ENCODE data around the gene CYB561A3. TPM values are rescaled to one million over a fixed set of nuclear protein-coding genes. Genes with fewer than 3 reads are reported as not detected.

CYB561A3 gene
- total RNA-seq, 2 donors from 2014 or later = 17.3 to 22.8 TPM

GRCh38 chr11:61364012-61364675, 2.5 kb upstream of the CYB561A3 start:
- H3K4me1 Mint-ChIP-seq = peaks cover 6% of the 10 kb centered on the region
- H3K27me3 Mint-ChIP-seq (ENCODE audit: insufficient read depth) = no peaks in the 10 kb centered on the region
- H3K27ac Mint-ChIP-seq = no peak overlapping the region
- no peaks in the 10 kb centered on the region for H3K9me3 ChIP-seq (ENCODE audit: control insufficient read depth, low read length)
- peaks cover 50% of the 10 kb centered on the region for H3K36me3 Mint-ChIP-seq (ENCODE audit: low read depth)
- peak overlapping the region; percentile 81 for H3K4me3 Mint-ChIP-seq
- H3K9me3 Mint-ChIP-seq = no peaks in the 10 kb centered on the region
- no peaks in the 10 kb centered on the region for H3K27me3 ChIP-seq (ENCODE audit: control insufficient read depth, insufficient read depth, low read length, poor library complexity, severe bottlenecking)
- no peak overlapping the region for H3K27ac ChIP-seq (ENCODE audit: low read depth, low read length)
- H3K4me1 ChIP-seq (ENCODE audit: control insufficient read depth, insufficient read depth, low read length) = no peaks in the 10 kb centered on the region
- DNase-seq = no peak
- no peak overlapping the region for H3K4me3 ChIP-seq (ENCODE audit: low read length)
- H3K36me3 ChIP-seq (ENCODE audit: control insufficient read depth, insufficient read depth, low read length) = peaks cover 53% of the 10 kb centered on the region
- WGBS, 2 experiments (ENCODE audit: insufficient coverage in 1 of 2, insufficient read length in 1 of 2) = 90 to 94% methylated on average over 2 to 5 of the region's 5 CpGs
- TF ChIP-seq CTCF (conservative IDR thresholded peaks at IDR 0.05) = no peak
- H3K9ac ChIP-seq (ENCODE audit: extremely low read depth, low read length, poor library complexity, severe bottlenecking) = no peak overlapping the region

- Histone ChIP-seq H3K27ac (ENCODE audit: low read depth, low read length) (peak overlapping the region; percentile 100), H3K9me3 (ENCODE audit: control insufficient read depth, low read length) (no peaks in the 10 kb centered on the region), H3K36me3 (ENCODE audit: control insufficient read depth, insufficient read depth, low read length) (peaks cover 40% of the 10 kb centered on the region), H3K4me1 (ENCODE audit: control insufficient read depth, insufficient read depth, low read length) (no peaks in the 10 kb centered on the region), H3K4me3 (ENCODE audit: low read length) (peak overlapping the region; percentile 98), H3K27me3 (ENCODE audit: control insufficient read depth, insufficient read depth, low read length, poor library complexity, severe bottlenecking) (no peaks in the 10 kb centered on the region), H3K9ac (ENCODE audit: extremely low read depth, low read length, poor library complexity, severe bottlenecking) (peak overlapping the region; percentile 99)
- H3K9me3 Mint-ChIP-seq = no peaks in the 10 kb centered on the region
- peak overlapping the region; percentile 81 for H3K4me3 Mint-ChIP-seq
- H3K27me3 Mint-ChIP-seq (ENCODE audit: insufficient read depth) = no peaks in the 10 kb centered on the region
- no peak for TF ChIP-seq CTCF (conservative IDR thresholded peaks at IDR 0.05)
- H3K36me3 Mint-ChIP-seq (ENCODE audit: low read depth) = peaks cover 35% of the 10 kb centered on the region
- WGBS, 2 experiments (ENCODE audit: insufficient coverage in 1 of 2, insufficient read length in 1 of 2) = 0 to 1% methylated on average over 7 to 12 of the region's 12 CpGs
- H3K4me1 Mint-ChIP-seq = peaks cover 6% of the 10 kb centered on the region
- H3K27ac Mint-ChIP-seq = peak overlapping the region; percentile 96
- DNase-seq = no peak
These were observed 827 bp upstream of the CYB561A3 start for GRCh38 chr11:61362542-61362875.

- Mint-ChIP-seq H3K4me1 (peaks cover 6% of the 10 kb centered on the region), H3K9me3 (no peaks in the 10 kb centered on the region), H3K27me3 (ENCODE audit: insufficient read depth) (no peaks in the 10 kb centered on the region), H3K36me3 (ENCODE audit: low read depth) (peaks cover 23% of the 10 kb centered on the region), H3K27ac (peak overlapping the region; percentile 96), H3K4me3 (peak overlapping the region; percentile 81)
- no peak for DNase-seq
- H3K9me3 ChIP-seq (ENCODE audit: control insufficient read depth, low read length) = no peaks in the 10 kb centered on the region
- no peak for TF ChIP-seq CTCF (conservative IDR thresholded peaks at IDR 0.05)
- WGBS, 2 experiments (ENCODE audit: insufficient coverage in 1 of 2, insufficient read length in 1 of 2) = 3 to 6% methylated on average over 6 to 22 of the region's 22 CpGs
- H3K4me3 ChIP-seq (ENCODE audit: low read length) = peak overlapping the region; percentile 98
- H3K27me3 ChIP-seq (ENCODE audit: control insufficient read depth, insufficient read depth, low read length, poor library complexity, severe bottlenecking) = no peaks in the 10 kb centered on the region
- H3K4me1 ChIP-seq (ENCODE audit: control insufficient read depth, insufficient read depth, low read length) = no peaks in the 10 kb centered on the region
- peak overlapping the region; percentile 99 for H3K9ac ChIP-seq (ENCODE audit: extremely low read depth, low read length, poor library complexity, severe bottlenecking)
- peaks cover 28% of the 10 kb centered on the region for H3K36me3 ChIP-seq (ENCODE audit: control insufficient read depth, insufficient read depth, low read length)
- peak overlapping the region; percentile 100 for H3K27ac ChIP-seq (ENCODE audit: low read depth, low read length)
These were observed 393 bp downstream of the CYB561A3 start for GRCh38 chr11:61361237-61361740.
